Kidney (tissue), 14 donors: ENCODE data around the gene SCAPER. TPM values are rescaled to one million over a fixed set of nuclear protein-coding genes. Genes with fewer than 3 reads are reported as not detected.
"Not testable (repeated sequence)": the region's sequence is repeated elsewhere in the genome, so short reads cannot be mapped to it uniquely, and the experiment has no call there.

Source experiments
- DNase-seq, 5 donors: peaks; one replicate each; pipeline ENCODE4 v3.0.0-alpha.2; 2013 to 2020
- FAIRE-seq: peaks from 2 replicates; lab custom pipeline; 2012; peaks lifted over from hg19 to GRCh38; lab: Jason Lieb, UNC
- H3K27ac ChIP-seq, 2 donors: one replicate each; pipeline ENCODE4 v1.7.0; 2013; ENCODE audit warnings: low read depth in 2 of 2, low read length in 2 of 2, inconsistent platforms in 1 of 2
- H3K27me3 ChIP-seq: one replicate; pipeline ENCODE4 v1.7.1; 2013; ENCODE audit warnings: low read length, inconsistent platforms; ENCODE audit not compliant: control insufficient read depth, insufficient read depth
- H3K36me3 ChIP-seq, 3 donors: one replicate each; pipeline versions ENCODE4 v1.7.0 to v1.7.1; 2013; ENCODE audit warnings: low read length in 3 of 3, control low read depth in 1 of 3, inconsistent platforms in 1 of 3; ENCODE audit not compliant: insufficient read depth in 3 of 3, control insufficient read depth in 2 of 3
- H3K4me1 ChIP-seq, 3 donors: one replicate each; pipeline versions ENCODE4 v1.7.0 to v1.7.1; 2013; ENCODE audit warnings: low read length in 3 of 3, inconsistent platforms in 1 of 3, low read depth in 1 of 3; ENCODE audit not compliant: control insufficient read depth in 2 of 3, insufficient read depth in 2 of 3
- H3K4me3 ChIP-seq, 3 donors: one replicate each; pipeline versions ENCODE4 v1.7.0 to v1.8.1; 2013; ENCODE audit warnings: low read length in 3 of 3, control low read depth in 1 of 3, inconsistent platforms in 1 of 3
- H3K9ac ChIP-seq, 3 donors: one replicate each; pipeline versions ENCODE4 v1.7.0 to v1.7.1; 2013; ENCODE audit warnings: low read length in 3 of 3, control low read depth in 1 of 3, inconsistent platforms in 1 of 3
- H3K9me3 ChIP-seq, 3 donors: one replicate each; pipeline versions ENCODE4 v1.7.0 to v1.7.1; 2013; ENCODE audit warnings: low read length in 3 of 3, control low read depth in 1 of 3, inconsistent platforms in 1 of 3; ENCODE audit not compliant: control insufficient read depth in 2 of 3, insufficient read depth in 1 of 3
- CTCF ChIP-seq: IDR thresholded peaks from 3 replicates; pipeline ENCODE4 v1.5.1; 2012; ENCODE audit warnings: mild to moderate bottlenecking, moderate library complexity, borderline replicate concordance; ENCODE audit not compliant: insufficient read depth; ENCODE audit errors: extremely low read depth
- intact Hi-C: fragments of 100-400 bp; cut with DNase I; formaldehyde crosslinking; loops from one replicate; pipeline ENCODE4 v1.11.1; 2022
- polyA plus RNA-seq: library from polyadenylated mRNA; stranded (reverse); fragments of 350-450 nt; fragmentation: Illumina TruSeq; extraction: RNeasy Lipid Tissue Mini Kit (QIAGEN cat#74804); gene quantifications from one replicate; pipeline ENCODE4 v1.2.3, GENCODE V29; 2014; ENCODE audit warnings: low read depth, low replicate concordance; ENCODE audit not compliant: insufficient read depth
- total RNA-seq: library from RNA; stranded (reverse); fragmentation: NEBNext Ultra II Directional; extraction: Animal tissue kit (Norgen Biotek cat#: 25700); gene quantifications from one replicate; pipeline ENCODE4 v1.2.1, GENCODE V29; 2021
- donor health status: control.
- donor health status: control.
- donor health status: control.
- donor health status: control.
- donor health status: control.
- donor health status: DM: yes; HTN: yes; CAD: no.
- donor health status: Normal renal cell carcinoma (clear cell type).

Gene SCAPER
- total and polyA plus RNA-seq, 2 donors from 2014 or later = 11.6 to 39.4 TPM

GRCh38 chr15:76829939-76830338 lies 75.2 kb downstream of the SCAPER start:
- Histone ChIP-seq H3K4me1 (no peaks in the 10 kb centered on the region), H3K4me3 (no peak overlapping the region), H3K27ac (no peak overlapping the region), H3K36me3 (no peaks in the 10 kb centered on the region), H3K27me3 (no peaks in the 10 kb centered on the region), H3K9ac (no peak overlapping the region), H3K9me3 (peaks cover 0 to 7% (median 0%) of the 10 kb centered on the region in 3 donors)
- DNase-seq = no peak
- TF ChIP-seq CTCF = no peak
- intact Hi-C loops = no loop called here
- no peak for FAIRE-seq

- no peak for FAIRE-seq
- intact Hi-C loops = no loop called here
Measured at GRCh38 chr15:76823890-76824289, 81.2 kb downstream of the SCAPER start.

GRCh38 chr15:76823303-76823702 lies 81.8 kb downstream of the SCAPER start:
- intact Hi-C loops = no loop called here
- DNase-seq (no peak), FAIRE-seq (no peak)
- Histone ChIP-seq H3K9ac (no peak overlapping the region), H3K27ac (no peak overlapping the region), H3K27me3 (no peaks in the 10 kb centered on the region), H3K4me3 (no peak overlapping the region), H3K36me3 (no peaks in the 10 kb centered on the region), H3K4me1 (no peaks in the 10 kb centered on the region), H3K9me3 (no peaks in the 10 kb centered on the region)
- no peak for TF ChIP-seq CTCF

More at GRCh38 chr15:76823890-76824289, 81.2 kb downstream of the SCAPER start:
- no peak overlapping the region for H3K9ac ChIP-seq
- H3K4me3 ChIP-seq = no peak overlapping the region
- no peaks in the 10 kb centered on the region for H3K27me3 ChIP-seq
- no peaks in the 10 kb centered on the region for H3K4me1 ChIP-seq
- H3K9me3 ChIP-seq = no peaks in the 10 kb centered on the region
- H3K27ac ChIP-seq = no peak overlapping the region
- no peak for TF ChIP-seq CTCF
- H3K36me3 ChIP-seq = no peaks in the 10 kb centered on the region
- peak in 2 of 5 donors; percentile 39 to 44 for DNase-seq

GRCh38 chr15:76818926-76819325 lies 86.2 kb downstream of the SCAPER start:
- H3K27ac ChIP-seq, H3K27me3 ChIP-seq, intact Hi-C loops, H3K4me1 ChIP-seq, H3K9ac ChIP-seq, DNase-seq, FAIRE-seq, H3K4me3 ChIP-seq, H3K36me3 ChIP-seq: not testable (repeated sequence)
- H3K9me3 ChIP-seq = peaks cover 0 to 12% (median 0%) of the 10 kb centered on the region in 3 donors
